Keratinocyte (primary cell): ENCODE data around the gene LRRC75B. TPM values are rescaled to one million over a fixed set of nuclear protein-coding genes. Genes with fewer than 3 reads are reported as not detected.

Source experiments
- DNase-seq: peaks from one replicate; pipeline ENCODE4 v3.0.0-alpha.2; 2011; ENCODE audit warnings: low read depth, missing footprints, low spot score
- FAIRE-seq: peaks from 2 replicates; lab custom pipeline; 2011; peaks lifted over from hg19 to GRCh38; lab: Jason Lieb, UNC
- H2AFZ ChIP-seq: 2 replicates; pipeline ENCODE4 v1.6.0; 2012; ENCODE audit warnings: low read length, control low read depth, inconsistent platforms; ENCODE audit not compliant: control insufficient read depth
- H3K27ac ChIP-seq: 2 replicates; pipeline ENCODE4 v1.5.1; 2011; ENCODE audit warnings: low read length; ENCODE audit not compliant: control insufficient read depth, insufficient read depth
- H3K27me3 ChIP-seq: 3 replicates; pipeline ENCODE4 v1.6.0; 2011; ENCODE audit warnings: low read length; ENCODE audit not compliant: control insufficient read depth, insufficient read depth; ENCODE audit errors: extremely low read depth
- H3K36me3 ChIP-seq, 2 experiments: 2 replicates in 1 of 2; 3 replicates in 1 of 2; pipeline ENCODE4 v1.5.1; 2011; ENCODE audit warnings: low read length in 2 of 2, mild to moderate bottlenecking in 1 of 2; ENCODE audit not compliant: control insufficient read depth in 2 of 2, insufficient read depth in 2 of 2; ENCODE audit errors: extremely low read depth in 1 of 2
- H3K4me1 ChIP-seq: 3 replicates; pipeline ENCODE4 v1.5.1; 2011; ENCODE audit warnings: low read length; ENCODE audit not compliant: control insufficient read depth, insufficient read depth; ENCODE audit errors: extremely low read depth
- H3K4me2 ChIP-seq: 3 replicates; pipeline ENCODE4 v1.6.0; 2011; ENCODE audit warnings: low read depth, low read length; ENCODE audit not compliant: control insufficient read depth, insufficient read depth; ENCODE audit errors: extremely low read depth
- H3K4me3 ChIP-seq, 3 experiments: fragments of 200-600 bp in 1 of 3; sonication (generic) in 1 of 3; 2 replicates in 2 of 3; 3 replicates in 1 of 3; pipeline ENCODE4 v1.5.1; 2011 to 2016; ENCODE audit warnings: low read length in 3 of 3, mild to moderate bottlenecking in 3 of 3, control low read depth in 2 of 3, inconsistent platforms in 1 of 3, low read depth in 1 of 3, mixed read lengths in 1 of 3, mixed run types in 1 of 3, moderate library complexity in 1 of 3; ENCODE audit not compliant: control insufficient read depth in 2 of 3, insufficient read depth in 2 of 3; ENCODE audit errors: extremely low read depth in 1 of 3
- H3K79me2 ChIP-seq: 2 replicates; pipeline ENCODE4 v1.6.0; 2012; ENCODE audit warnings: low read length; ENCODE audit not compliant: control insufficient read depth, insufficient read depth
- H3K9ac ChIP-seq: 3 replicates; pipeline ENCODE4 v1.6.0; 2011; ENCODE audit warnings: low read length; ENCODE audit not compliant: control insufficient read depth, insufficient read depth; ENCODE audit errors: extremely low read depth
- H3K9me1 ChIP-seq: 3 replicates; pipeline ENCODE4 v1.6.0; 2011; ENCODE audit warnings: low read length; ENCODE audit not compliant: control insufficient read depth, insufficient read depth; ENCODE audit errors: extremely low read depth
- H3K9me3 ChIP-seq: 2 replicates; pipeline ENCODE4 v1.5.1; 2012; ENCODE audit warnings: low read depth, low read length; ENCODE audit not compliant: control insufficient read depth
- H4K20me1 ChIP-seq: 3 replicates; pipeline ENCODE4 v1.6.0; 2011; ENCODE audit warnings: low read length; ENCODE audit not compliant: control insufficient read depth, insufficient read depth; ENCODE audit errors: extremely low read depth
- EZH2 ChIP-seq: IDR thresholded peaks from one replicate; pipeline ENCODE4 v1.6.1; 2012; ENCODE audit warnings: inconsistent platforms, mild to moderate bottlenecking, low read length, moderate library complexity
- dilution Hi-C: fragments of 300-500 bp; cut with MboI; formaldehyde crosslinking; loops from one replicate; pipeline ENCODE4 v1.7.0; 2020; ENCODE audit warnings: low sequenced_read_pairs; ENCODE audit not compliant: extremely low pct_ligation_motif_present
- polyA plus RNA-seq, 5 experiments: library from polyadenylated mRNA; depleted of rRNA in 3 of 5; stranded (reverse) in 3 of 5; stranded (forward) in 1 of 5; unstranded in 1 of 5; fragments of >200 nt; gene quantifications; 1 replicate in 1 of 5; 2 replicates in 3 of 5; 3 replicates in 1 of 5; pipeline versions ENCODE4 v1.2.1 to v1.2.3, GENCODE V29; 2011 to 2012; ENCODE audit warnings: missing spikeins in 2 of 5, low read depth in 1 of 5, low replicate concordance in 1 of 5
- TF ChIP-seq, protein P1 (sequence below), 3 experiments: IDR thresholded peaks in 1 of 3; conservative IDR thresholded peaks in 1 of 3; optimal IDR thresholded peaks in 1 of 3; 2 replicates in 2 of 3; 3 replicates in 1 of 3; pipeline versions ENCODE3 to v1.5.1; 2011; ENCODE audit warnings: low read length in 3 of 3, mild to moderate bottlenecking in 3 of 3, moderate library complexity in 2 of 3, control low read depth in 1 of 3, inconsistent platforms in 1 of 3; ENCODE audit not compliant: insufficient read depth in 2 of 3; ENCODE audit errors: extremely low read depth in 1 of 3

LRRC75B gene
- polyA plus RNA-seq, 1 donor (not counting 4 experiments of a cell fraction or from before 2014, with no cell fraction given), result 4.3 TPM

DNA sequence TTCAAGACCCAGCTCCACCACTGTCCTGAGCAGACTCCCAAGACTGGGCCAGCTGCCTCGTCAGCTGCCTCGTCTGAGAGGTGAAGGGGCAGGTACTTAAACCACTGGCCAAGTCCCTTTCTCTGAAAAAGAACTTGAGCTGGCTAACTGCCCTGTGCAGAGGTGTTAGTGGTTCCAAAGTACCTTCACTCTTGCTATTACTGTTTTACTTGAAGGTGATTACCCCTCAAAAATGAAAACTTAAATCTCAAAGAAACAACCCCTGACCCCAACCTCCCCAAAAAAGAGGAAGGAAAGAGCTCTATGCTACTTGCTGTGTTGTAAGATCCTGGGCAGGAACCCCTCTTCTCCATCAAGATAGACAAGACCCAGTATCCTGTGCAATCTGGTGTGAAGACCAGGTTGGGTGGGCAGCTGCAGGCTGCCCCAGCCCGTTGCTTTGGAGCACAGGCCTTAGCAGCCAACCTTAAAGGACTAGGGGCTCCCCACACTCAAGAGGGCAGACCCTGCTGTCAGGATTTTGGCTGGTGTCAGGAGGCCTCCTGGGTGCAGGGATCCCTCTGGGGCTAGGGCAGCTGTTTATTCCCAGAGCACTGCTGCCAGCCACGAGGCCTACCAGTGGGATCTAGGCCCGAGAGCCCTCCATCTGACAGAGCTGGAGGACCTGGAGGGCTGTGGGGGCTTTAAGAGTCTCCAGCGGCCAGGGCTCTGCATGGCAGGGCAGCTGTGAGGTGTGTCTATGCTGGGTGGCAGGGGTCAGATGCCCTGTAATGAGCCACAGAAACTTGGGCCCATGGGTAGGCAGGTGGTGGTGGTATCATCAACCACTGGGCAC lies 51.0 kb downstream of the LRRC75B start:
- no peak for FAIRE-seq

DNA sequence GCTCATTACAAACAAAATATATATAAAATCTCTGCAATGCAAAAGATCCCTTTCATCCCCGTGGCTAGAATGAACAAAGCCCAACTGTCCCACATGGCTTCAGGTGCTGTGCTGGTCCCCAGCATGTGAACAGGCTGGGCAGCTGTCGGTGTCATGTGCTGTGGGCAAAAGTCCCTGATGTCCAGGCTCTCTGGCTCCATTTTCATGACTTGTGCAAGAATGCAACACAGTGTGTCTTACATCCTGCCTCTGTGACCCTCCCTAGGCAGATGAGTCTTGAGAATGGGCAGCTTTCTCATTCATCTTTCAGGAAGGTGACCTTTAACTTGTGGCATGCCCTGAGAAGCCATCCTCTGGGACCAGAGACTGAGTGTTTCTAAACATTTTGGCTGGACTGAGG lies 52.4 kb downstream of the LRRC75B start:
- FAIRE-seq (no peak), DNase-seq (no peak)
- Histone ChIP-seq H3K4me1 (no peaks in the 10 kb centered on the region), H3K27me3 (no peaks in the 10 kb centered on the region), H3K9ac (no peak overlapping the region), H3K9me3 (no peaks in the 10 kb centered on the region), H4K20me1 (no peaks in the 10 kb centered on the region), H3K27ac (no peak overlapping the region), H3K4me2 (no peak overlapping the region), H3K4me3 (no peak overlapping the region), H3K36me3 (peaks cover 21 to 22% of the 10 kb centered on the region in 2 experiments), H2AFZ (no peak overlapping the region), H3K79me2 (no peaks in the 10 kb centered on the region), H3K9me1 (no peaks in the 10 kb centered on the region)
- dilution Hi-C loops, result no loop called here
- TF ChIP-seq, protein P1, sequence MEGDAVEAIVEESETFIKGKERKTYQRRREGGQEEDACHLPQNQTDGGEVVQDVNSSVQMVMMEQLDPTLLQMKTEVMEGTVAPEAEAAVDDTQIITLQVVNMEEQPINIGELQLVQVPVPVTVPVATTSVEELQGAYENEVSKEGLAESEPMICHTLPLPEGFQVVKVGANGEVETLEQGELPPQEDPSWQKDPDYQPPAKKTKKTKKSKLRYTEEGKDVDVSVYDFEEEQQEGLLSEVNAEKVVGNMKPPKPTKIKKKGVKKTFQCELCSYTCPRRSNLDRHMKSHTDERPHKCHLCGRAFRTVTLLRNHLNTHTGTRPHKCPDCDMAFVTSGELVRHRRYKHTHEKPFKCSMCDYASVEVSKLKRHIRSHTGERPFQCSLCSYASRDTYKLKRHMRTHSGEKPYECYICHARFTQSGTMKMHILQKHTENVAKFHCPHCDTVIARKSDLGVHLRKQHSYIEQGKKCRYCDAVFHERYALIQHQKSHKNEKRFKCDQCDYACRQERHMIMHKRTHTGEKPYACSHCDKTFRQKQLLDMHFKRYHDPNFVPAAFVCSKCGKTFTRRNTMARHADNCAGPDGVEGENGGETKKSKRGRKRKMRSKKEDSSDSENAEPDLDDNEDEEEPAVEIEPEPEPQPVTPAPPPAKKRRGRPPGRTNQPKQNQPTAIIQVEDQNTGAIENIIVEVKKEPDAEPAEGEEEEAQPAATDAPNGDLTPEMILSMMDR (optimal IDR thresholded peaks at IDR 0.05 in 1 of 3, IDR thresholded peaks at IDR 0.05 in 1 of 3, conservative IDR thresholded peaks at IDR 0.05 in 1 of 3; ENCODE audit: extremely low read depth in 1 of 3, insufficient read depth in 2 of 3, low read length in 3 of 3), result no peak
- TF ChIP-seq EZH2, result no peak

More for the DNA sequence above, 51.0 kb downstream of the LRRC75B start:
- DNase-seq, result no peak
- Histone ChIP-seq H3K9ac (no peak overlapping the region), H3K4me1 (no peaks in the 10 kb centered on the region), H2AFZ (no peak overlapping the region), H3K36me3 (peaks cover 28 to 30% of the 10 kb centered on the region in 2 experiments), H3K4me3 (no peak overlapping the region), H3K27ac (no peak overlapping the region), H4K20me1 (no peaks in the 10 kb centered on the region), H3K9me1 (no peaks in the 10 kb centered on the region), H3K4me2 (no peak overlapping the region), H3K79me2 (no peaks in the 10 kb centered on the region), H3K27me3 (no peaks in the 10 kb centered on the region), H3K9me3 (no peaks in the 10 kb centered on the region)
- TF ChIP-seq EZH2, result no peak
- TF ChIP-seq, protein P1 (optimal IDR thresholded peaks at IDR 0.05 in 1 of 3, IDR thresholded peaks at IDR 0.05 in 1 of 3, conservative IDR thresholded peaks at IDR 0.05 in 1 of 3; ENCODE audit: extremely low read depth in 1 of 3, insufficient read depth in 2 of 3, low read length in 3 of 3), result no peak
- dilution Hi-C loops, result no loop called here
